UCSD-AML1 (cell line): ENCODE measurements around the gene CSTPP1.

Source experiments
- DNase-seq: peaks from one replicate; lab custom pipeline; 2025; ENCODE audit not compliant: unreplicated experiment; lab: John Stamatoyannopoulos, UW

CSTPP1 gene

GRCh38 chr11:47156333-47156732 is 219.8 kb downstream of the CSTPP1 start:
- DNase-seq, result no peak

DNA sequence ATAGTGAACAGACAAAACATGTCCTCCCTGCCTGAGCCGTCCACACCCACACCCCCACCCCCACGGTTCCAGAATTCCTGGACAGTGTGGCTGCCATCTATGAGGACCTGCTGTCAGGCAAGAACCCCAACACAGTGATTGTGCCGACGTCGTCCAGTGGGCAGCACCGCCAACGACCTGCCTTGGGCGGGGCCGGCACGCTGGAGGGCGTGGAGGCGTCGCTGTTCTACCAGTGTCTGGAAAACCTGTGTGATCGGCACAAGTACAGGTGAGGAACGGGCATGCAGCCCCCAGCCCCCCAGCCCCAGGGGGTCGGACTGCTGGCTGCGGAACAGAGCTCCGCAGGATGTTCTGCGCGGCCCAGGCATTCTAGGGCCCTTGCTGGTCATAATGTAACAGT is 220.4 kb downstream of the CSTPP1 start:
- no peak for DNase-seq

GRCh38 chr11:47157805-47158204 is 221.2 kb downstream of the CSTPP1 start:
- DNase-seq, result no peak

- no peak for DNase-seq
These were observed 221.7 kb downstream of the CSTPP1 start for GRCh38 chr11:47158242-47158641.

DNA sequence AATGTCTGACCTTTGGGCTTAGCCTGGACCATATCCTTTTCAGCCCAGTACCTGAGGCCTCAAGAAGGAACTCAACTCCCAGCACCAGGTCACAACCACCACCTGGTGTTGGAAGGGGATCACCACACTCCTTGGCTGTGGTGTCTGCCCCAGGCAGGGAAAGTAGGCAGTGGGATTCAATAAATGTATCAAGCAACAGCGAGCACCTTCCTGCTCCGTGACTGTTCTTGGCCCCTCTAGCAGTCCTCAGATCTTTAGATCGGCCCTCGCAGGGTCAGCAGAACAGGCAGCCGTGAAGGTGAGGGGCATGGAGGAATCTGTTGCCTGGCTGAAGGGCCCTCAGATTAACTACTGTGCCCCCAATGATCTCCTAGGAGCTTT is 224.2 kb downstream of the CSTPP1 start:
- no peak for DNase-seq

DNA sequence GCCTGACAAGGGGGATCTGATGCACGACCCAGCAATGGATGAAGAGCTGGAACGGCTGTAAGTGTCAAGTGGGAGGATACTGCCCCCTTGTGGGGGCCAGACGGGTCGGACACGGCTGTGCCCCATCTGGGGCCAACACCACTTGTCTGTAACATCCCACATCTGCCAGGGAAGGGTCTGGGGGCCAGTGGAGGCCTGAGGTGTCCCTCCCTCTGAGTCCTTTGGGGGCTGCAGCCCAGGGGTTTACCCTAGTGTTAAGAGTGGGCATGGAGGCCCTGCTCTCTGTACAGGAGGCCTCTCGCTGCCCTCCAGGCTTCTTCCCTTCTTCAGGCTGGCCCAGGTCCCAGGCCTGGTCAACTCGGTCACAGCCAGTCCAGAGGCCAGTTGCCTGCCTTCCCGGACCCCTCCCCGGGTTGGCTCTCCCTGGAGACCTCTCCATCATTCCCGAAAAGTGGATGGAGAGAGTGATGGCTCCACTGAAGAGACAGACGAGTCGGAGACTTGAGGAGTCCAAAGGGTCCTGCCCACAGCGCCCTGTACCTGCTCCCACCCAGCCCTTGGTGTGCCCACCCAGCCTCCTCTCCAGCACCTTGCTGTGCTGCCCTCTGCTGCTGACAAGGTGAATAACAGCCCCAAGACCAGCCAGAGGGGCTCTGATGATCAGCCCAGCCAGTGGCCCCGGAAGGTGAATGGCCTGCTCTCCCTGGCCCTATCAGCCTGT is 224.7 kb downstream of the CSTPP1 start:
- DNase-seq, result peak; percentile 63

- no peak for DNase-seq
These were observed 225.3 kb downstream of the CSTPP1 start for GRCh38 chr11:47161890-47162289.

- no peak for DNase-seq
These were observed 225.9 kb downstream of the CSTPP1 start for GRCh38 chr11:47162426-47162825.

DNA sequence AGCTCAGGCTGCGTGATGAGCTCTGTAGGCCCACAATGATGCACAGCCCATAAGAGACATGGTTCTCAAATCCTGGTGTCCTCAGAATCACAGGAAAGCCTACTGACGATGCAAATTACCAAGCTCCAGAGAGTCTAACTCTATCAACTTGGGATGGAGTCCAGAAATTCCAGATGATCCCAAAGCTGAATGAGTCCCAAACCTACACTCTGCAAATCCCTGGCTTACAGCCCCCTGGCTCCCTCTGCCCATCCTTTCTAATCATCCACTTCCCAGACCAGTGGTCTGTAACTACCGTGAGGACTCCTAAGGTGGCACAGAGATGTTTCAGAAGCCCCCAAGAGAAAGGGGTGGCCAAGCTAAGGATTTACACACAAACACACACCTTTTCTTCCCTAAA is 226.6 kb downstream of the CSTPP1 start:
- no peak for DNase-seq

GRCh38 chr11:47163898-47164297 is 227.3 kb downstream of the CSTPP1 start:
- DNase-seq, result no peak

GRCh38 chr11:47164321-47164720 is 227.8 kb downstream of the CSTPP1 start:
- no peak for DNase-seq

DNA sequence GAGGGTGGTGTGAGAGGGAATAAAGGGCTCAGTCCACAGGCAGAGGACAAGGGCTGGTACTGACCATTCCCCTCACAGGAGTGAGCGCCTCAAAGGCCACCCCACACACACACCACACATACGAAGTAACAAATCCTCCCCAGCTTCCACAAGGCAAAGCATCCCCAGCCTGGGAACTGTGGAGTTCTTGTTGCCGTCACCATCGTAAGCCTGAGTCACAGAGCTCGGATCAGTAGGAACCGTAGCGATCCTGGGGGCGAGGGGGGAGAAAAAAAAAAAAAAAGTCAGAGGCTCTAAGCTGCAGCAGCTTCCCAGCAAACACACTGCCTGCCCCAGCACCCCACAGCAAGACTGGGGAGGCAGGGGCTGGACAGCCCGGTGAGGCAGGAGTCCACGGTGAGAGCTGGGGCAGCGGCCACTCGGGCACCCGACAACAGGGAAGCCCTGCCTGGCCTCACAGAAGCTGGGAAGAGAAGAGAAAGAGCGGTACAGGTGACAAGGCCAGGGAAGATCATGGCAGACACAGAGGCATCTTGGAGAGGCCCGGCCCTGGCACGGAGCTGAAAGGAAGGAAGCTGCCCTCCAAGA is 228.8 kb downstream of the CSTPP1 start:
- DNase-seq, result no peak

DNA sequence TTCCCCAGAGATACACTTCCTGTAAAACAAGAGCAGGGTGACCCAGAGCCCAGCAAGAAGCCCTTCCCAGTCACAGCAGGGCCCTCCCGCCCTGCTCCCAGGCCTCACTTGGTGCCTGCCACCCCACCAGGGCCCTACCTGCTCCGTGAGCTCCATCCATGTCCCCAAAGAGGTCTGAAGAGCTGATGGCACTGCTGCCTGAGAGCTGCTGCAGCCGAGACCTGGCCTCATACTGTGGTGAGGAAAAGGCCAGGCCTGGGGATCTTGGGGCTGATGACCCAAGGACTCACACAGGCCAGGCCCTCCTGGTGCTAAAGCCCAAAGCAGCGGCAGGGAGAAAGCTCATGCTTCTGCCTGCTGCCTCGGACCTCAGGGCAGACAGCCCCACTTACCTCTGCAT is 229.8 kb downstream of the CSTPP1 start:
- no peak for DNase-seq

- DNase-seq, result no peak
These were observed 234.7 kb downstream of the CSTPP1 start for GRCh38 chr11:47171061-47171838.

DNA sequence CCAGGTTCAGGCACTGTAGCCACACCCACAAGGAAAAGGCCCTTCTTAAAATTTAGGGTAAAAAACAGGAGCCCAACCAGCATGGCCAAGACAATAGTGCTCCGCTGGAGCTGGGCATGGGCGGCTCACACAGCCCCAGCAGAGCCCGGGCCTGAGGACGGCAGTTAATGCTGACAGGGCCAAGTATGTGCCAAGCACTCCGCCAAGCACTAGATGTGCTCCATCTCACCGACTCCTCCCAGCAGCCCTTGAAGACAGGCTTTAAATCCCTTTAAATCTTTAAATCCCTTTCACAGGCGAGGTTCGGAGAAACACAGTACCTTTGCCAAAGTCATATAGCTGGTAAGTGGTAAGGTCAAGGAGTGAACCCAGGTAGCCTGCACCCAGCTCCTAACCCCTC is 235.3 kb downstream of the CSTPP1 start:
- no peak for DNase-seq

DNA sequence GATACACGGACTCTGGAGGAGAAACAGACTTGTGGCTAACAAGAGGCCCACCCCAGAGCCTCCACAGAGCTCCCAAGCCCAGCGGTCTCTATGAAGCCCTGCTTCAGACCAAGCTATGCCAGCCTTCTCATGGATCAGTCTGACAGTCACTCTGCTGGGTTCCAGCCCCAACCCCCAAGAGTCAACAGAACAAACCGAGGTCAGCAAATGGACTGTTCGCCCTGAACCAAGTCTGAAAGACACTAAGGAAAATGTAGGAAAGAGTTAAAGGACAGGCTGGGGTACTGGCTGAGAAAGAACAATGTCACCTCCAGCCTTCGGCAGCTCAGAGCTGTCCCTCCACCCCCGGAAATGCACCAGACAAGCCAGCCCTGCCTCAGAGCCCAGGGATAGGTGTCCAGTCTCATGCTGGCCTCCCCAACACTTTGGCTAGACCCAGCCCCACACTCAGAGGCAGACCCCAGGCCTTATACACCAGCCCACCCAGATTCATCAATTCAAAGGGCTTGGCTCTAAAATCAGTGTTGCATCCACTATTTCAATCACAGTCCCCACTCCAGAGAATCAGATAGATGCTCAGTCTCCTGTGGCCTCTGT is 236.3 kb downstream of the CSTPP1 start:
- no peak for DNase-seq

- no peak for DNase-seq
These were observed 239.3 kb downstream of the CSTPP1 start for GRCh38 chr11:47175746-47176327.

DNA sequence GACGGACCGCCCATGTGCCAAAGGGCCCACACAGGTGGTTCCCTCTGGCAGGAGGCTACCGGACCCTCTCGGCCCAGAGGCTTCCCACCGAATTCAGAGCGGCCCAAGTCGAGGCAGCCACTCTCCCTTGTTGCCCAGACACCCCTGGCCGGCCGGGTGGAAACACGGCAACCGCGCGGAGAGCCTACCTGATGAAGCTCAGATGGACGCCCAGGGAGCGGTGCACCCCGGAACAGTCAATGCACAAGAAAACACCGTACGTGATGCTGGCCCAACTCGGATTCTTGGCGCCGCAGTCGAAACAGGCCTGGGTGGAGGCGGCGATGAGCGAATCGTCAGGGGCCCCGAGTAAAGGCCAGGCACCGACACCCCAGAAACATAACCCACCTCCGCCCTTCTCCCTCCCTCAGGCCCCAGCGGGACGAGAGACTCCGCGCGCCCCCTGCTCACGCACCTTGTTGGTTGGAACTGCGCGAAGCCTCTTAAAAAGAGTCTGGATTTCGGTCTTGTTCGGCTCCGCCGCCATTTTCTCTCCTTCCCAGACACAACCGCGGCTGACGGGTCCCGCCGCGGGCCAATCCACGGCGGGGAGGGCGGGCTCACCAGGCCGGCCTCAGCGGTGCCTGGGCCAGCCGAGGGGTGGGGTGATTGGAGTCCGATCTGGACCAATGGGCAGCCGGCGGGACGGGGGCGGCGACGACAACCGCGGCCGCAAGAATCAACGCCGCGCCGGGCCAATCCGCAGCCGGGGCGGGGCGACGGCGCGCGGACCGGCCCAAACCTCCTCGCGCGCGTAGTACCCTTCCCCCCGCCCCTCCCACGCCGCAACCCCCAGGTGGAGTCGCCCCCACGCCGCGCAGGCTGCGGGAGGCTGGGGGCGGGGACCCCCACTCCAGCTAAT is 240.0 kb downstream of the CSTPP1 start, which contains the start of gene ARFGAP2:
Gene ARFGAP2, minus strand, starts transcription at position 552 of the 901 bp plus-strand sequence. Its CDS starts 26 bp downstream, at position 526.
- peak; percentile 97 for DNase-seq

DNA sequence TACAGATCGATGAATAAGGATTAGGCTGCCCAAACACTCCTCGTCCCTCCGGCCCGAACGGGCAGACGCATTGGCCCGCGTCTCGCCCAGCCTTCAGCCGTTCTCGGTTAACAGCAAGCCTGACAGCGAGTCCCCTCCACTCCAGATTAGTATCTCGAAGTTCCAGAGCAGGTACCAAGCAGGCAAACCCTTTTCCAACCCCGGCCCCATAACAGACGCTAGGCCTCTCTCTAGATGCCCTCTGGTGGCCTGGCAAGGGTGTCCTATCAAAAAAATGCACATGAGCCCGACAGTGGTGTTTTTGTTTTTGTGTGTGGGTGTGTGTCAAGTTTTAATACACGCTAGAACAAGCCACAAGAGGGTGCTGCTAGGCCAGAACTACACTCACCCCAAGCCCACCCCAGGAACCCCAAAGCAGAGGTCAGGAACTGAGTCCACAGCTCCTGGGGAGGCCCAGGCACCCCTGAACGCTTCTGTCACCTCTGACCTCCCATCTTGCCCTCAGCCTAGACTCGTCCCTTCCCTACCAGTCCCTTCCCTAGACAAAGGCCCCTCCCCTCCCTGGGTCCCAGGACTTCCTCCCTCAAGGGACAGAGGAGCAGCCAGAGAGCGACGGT is 240.8 kb downstream of the CSTPP1 start:
- peak; percentile 83 for DNase-seq

- DNase-seq, result no peak
These were observed 241.3 kb downstream of the CSTPP1 start for GRCh38 chr11:47177846-47178245.
